T47D (cell line): Measurements from ENCODE around the gene ATXN2.
A peak's percentile ranks its signal among the peaks of the same experiment; 100 is the strongest.
"Not testable (repeated sequence)": the region's sequence is repeated elsewhere in the genome, so short reads cannot be mapped to it uniquely, and the experiment has no call there.

Experiments
- DNase-seq, 2 experiments: peaks; one replicate each; pipeline versions ENCODE4 v3.0.0 to v3.0.0-alpha.2; 2011 to 2012; ENCODE audit warnings: low read depth in 1 of 2, low spot score in 1 of 2
- JUND ChIP-seq: IDR thresholded peaks from 2 replicates; pipeline ENCODE4 v1.6.1; 2012; ENCODE audit warnings: low read depth
- in situ Hi-C: cut with HindIII; loops from 2 replicates; pipeline ENCODE4 v1.10.0; 2016; ENCODE audit warnings: low sequenced_read_pairs, low pct_unique_long_range_greater_than_20kb

ATXN2 gene

DNA sequence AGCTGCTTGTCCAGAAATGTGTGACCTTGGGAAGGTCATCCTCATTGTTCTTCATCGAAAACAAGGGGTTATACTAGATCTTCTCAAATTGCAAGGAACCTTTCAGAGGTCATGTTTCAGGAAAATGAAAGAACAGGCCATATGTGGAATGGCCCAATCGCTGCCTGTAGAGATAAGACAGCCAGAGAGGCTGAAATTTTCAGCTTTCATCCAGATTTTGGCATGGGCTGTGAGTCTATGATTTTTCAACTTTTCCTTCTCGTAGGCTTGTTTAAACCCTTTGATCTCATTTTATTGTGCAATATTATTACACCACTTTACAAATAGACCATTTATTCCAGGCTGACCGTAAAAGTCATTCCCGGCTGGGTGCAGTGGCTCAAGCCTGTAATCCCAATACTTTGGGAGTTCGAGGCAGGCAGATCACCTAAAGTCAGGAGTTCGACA, 17.1 kb upstream of the ATXN2 start:
- DNase-seq = no peak
- no peak for TF ChIP-seq JUND
- in situ Hi-C loops = no loop called here

DNA sequence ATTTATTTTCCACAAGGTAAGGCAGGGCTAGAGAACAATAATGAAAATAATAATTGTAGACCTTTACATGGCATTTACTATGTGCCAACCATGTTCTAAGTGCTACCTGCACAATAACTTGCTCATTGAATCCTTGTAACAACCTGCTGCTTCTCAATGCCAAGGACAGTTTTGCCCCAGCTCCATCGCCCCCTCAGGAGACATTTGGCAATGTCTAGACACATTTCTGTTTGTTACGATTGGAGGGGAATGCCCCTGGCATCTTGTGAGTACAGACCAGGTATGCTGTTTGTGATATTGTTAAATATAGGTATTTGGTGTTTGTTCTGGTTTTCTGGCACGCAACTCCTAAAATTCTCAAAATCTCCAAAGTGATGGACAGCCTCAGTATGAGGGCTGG, 8.1 kb upstream of the ATXN2 start:
- no peak for TF ChIP-seq JUND
- in situ Hi-C loops = no loop called here
- DNase-seq = peak in 1 of 2 experiments; percentile 29

DNA sequence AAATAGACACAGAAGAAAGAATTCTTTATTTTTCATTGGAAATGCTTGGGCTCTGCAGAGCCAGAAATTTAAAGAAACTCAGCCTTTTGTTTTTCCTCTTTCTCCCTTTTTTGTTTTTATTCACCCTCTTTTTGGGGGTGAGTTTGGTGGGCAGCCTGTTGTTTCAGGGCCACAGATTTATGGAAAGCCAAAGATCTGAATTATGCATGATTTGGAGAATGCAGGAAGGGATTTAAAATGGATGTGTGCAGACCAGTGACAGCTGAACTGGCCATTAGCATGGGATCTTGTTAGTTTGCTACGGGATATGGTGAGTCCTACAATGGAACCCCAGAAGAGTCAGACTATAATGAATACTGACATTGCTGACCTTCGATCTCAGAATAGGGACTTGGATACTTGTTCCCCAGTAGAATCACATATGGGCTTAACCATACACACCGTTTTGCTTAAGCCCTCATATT, 7.7 kb upstream of the ATXN2 start:
- in situ Hi-C loops = no loop called here
- no peak for TF ChIP-seq JUND
- no peak for DNase-seq

DNA sequence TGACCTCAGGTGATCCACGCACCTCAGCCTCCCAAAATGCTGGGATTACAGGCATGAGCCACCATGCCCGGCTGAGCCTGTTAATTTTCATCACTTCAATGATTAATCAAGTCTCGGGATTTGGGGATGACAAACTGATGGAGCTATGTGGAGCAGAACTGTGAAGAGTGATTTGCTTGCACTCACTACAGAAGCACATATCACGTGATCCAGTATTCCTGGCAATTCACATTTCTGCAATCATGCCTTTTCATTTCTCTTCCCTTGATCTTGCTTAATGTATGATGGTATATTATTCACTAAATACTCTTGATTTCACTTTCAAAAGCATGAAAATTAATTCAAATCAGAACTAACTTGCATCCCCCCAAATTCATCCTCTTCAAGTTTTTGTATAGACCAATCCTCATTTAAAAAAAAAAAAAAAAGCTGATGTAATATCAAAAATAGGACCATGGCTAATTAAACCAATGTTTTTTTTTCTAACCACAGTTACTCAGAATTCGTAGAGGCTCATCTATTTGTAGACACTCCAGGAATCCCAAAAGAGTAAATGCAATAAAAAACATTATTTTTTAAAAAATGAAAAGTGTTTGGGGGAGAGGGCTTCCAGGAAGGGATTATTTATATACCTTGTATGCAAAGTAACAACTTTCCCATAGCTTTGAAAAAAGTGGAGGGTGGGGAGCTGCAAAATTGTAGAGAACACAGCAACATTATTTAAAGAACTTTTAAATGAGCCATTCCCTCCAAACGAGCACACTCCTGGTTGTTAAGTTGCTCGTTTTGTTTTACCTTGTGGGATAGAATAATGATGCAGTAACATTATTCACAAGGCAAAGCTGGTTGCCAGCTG, 7.0 kb upstream of the ATXN2 start:
- DNase-seq = no peak
- TF ChIP-seq JUND = no peak
- in situ Hi-C loops = no loop called here

DNA sequence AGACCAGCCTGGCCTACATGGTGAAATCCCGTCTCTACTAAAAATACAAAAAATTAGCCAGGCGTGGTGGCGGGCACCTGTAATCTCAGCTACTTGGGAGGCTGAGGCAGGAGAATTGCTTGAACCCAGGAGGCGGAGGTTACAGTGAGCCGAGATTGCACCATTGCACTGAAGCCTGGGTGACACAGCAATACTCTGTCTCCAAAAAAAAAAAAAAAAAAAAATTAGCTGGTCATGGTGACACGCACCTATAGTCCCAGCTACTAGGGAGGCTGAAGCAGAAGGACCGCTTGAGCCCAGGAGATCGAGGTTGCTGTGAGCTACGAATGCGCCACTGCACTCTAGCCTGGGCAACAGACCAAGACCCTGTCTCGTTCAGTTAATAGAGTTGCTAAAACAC, 3.7 kb upstream of the ATXN2 start:
- DNase-seq, in situ Hi-C loops: not testable (repeated sequence)

DNA sequence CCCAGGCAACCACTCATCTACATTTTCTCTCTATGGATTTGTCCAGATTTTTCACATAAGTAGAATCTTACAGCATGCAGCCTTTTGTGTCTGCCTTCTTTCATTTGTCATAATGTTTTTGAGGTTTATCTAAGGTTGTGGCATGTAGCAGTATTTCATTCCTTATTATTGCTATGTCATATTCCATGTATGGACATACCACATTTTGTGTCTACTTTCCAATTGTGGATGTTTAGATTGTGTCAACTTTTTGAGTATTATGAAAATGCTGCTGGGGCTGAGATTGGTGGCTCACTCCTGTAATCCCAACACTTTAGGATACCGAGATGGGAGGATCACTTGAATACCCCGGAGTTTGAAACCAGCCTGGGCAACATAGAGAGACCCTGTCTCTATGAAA, 3.2 kb upstream of the ATXN2 start:
- DNase-seq = no peak
- TF ChIP-seq JUND = no peak
- in situ Hi-C loops = no loop called here

DNA sequence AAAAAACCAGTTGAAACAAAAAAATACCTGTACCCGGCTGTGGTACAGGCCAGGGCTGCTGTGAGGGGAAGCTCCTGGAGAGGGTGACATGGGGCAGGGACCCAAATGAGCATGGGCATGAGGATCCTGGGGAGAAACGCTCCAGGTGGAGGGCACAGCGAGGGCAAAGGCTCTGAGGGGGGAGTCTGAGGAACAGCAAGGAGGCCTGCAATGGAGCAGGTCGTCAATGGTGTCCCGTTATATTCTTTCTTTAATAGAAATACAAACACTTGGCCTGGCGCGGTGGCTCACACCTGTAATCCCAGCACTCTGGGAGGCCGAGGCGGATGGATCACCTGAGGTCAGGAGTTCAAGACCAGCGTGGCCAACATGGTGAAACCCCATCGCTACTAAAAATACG, 1.9 kb upstream of the ATXN2 start:
- in situ Hi-C loops, DNase-seq: not testable (repeated sequence)

DNA sequence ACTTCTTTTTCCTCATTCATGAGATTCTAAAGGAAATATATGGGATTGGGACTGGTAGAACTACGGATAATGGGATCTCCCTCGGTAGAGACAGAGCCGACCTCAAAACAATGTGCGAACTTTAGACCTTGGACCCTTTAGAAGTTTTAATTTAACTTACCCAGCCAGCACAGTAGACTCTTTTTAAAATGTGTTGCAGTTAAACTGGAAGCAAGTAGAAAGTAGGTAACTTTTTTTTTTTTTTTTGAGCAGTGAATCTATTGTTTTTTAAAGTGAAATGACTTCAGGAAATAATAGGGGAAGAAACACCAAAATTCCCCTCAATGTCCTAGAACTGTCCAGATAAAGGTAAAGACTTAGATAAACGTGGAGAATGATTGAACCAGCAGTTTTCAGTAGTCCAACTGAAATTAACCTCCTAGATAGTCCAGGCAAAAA, 1.1 kb upstream of the ATXN2 start:
- no peak for DNase-seq
- in situ Hi-C loops = no loop called here
- no peak for TF ChIP-seq JUND

DNA sequence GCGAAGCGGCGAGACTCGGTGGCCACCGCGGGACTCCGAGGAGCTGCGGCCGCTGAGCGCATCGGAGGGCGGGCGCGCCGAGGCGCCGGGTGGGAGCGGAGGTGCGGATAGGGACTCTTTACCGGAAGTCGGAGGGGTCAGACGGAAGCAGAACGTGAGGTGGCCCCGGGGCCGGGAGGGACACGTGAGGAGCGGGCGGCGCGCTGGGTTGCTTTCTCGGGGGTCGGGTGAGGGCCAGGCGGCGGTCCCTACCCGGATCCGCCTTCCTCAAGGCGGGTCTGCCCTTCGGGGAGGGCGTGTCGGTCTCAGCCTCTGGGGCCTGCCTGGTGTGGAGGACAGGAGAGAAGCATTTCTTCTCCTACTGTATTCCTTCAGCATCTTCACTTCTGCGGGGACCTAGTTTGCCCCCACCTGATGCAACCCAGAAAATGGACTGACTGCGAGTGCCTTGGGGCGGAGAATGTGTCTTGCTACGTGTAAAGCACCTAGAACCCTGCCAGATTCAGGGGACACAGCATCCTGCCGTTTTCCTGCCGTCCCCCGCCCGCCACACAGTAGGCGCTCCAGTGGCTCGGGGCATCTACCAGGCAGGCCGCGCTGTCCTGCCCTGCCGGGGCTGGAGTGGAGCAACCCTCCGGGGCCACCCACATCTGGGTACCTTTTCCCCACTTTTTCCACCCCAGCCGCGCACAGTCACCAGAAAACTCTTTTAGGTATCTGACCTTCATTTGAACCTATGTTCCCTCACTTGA, 514 bp upstream of the ATXN2 start:
- no peak for TF ChIP-seq JUND
- in situ Hi-C loops = no loop called here
- peak; percentile 88 to 93 for DNase-seq

DNA sequence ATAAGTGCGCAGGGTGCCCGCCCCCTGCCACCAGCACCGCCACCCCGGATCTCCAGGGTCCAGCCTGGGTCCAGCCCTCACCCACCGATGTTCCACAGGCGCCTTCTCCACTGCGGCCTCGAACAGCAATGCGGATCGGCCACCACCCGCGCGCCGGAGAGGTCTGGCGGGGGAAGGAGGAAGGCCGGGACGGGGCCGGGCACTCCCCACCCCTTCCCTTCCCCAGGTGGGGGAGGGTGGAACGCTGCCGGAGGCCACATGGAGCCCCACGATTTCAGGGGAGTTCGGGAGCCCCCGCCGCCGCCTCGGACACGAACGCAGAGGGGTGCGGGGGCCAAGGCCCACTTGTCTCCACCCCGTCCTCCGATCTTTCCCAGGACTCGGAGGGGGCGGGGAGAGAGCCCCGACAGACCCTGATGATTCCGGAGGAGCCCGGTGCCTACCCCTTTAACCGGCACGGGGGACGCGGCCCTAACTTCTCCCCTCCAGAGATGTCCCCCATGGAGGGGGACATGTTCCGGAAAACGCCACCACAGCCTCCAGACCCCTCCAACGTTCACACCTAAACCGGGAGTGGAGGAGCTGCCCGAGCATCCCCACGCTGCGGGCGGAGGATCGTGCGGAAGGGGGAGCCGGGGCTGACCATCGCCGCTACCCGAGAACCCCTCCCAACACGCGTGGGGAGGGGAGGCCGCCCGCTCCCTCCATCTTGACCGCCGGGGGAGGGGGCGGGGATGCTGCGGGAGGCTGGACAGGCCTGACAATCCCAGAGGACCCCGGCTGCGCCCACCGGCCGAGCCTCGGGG, 1.1 kb downstream of the ATXN2 start:
- DNase-seq = peak; percentile 63 to 69
- no peak for TF ChIP-seq JUND
- in situ Hi-C loops = no loop called here

DNA sequence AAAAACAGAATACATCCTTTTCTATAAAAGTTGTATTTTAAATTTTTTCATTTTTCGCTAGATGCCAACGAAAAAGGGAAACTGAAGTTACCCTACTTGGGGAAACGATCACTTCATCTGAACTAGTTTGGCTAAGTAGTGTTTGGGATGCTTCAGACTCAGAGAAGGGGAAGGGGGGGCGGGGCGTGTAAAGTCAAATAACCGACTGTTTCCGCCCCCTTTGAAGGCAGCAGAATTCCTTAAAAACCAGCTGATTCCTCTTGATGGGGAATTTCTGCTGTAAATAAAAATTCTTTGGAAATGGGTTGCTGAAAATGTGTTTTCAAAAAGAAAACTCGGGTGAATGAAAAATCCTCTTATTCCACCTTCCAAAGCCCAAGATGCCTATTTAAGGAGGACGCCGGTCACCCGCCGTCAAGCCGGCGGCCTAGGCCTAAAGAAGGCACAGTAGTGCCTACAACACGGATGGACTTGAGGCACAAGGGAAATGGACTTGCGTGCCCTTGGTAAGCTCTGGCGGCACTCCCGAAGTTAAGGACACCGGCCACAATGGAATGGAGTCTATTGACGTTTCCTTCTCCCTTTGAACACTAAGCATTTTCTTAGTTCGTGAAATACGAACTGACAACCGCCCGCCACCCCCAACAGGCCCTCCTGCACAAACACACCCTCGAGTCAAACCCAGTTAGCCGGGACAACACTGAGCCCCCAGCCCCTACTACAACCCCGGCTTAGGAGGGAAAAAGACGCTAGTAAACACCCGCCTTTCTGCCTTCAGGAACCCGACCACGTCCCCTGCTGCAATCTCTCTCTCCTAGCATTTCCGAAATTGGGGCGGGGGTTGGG, 1.9 kb downstream of the ATXN2 start:
- in situ Hi-C loops = no loop called here

DNA sequence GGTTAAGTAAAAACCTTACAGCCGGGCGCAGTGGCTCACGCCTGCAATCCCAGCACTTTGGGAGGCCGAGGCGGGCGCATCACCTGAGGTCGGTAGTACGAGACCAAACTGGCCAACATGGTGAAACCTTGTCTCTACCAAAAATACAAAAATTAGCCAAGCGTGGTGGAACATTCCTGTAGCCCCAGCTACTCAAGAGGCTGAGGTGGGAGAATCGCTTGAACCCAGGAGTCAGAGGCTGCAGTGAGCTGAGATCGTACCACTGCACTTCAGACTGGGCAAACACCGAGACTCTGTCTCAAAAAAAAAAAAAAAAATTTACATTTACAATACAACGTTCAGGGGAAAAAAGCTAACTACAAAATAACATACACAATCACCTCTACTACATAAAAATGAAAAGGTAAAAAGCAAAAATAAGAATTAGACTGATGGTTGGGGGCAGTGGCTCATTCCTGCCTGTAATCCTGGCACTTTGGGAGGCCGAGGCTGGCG, 3.7 kb downstream of the ATXN2 start:
- in situ Hi-C loops, DNase-seq: not testable (repeated sequence)

More for the DNA sequence above, 1.9 kb downstream of the ATXN2 start:
- peak; percentile 61 to 87 for DNase-seq
- no peak for TF ChIP-seq JUND

DNA sequence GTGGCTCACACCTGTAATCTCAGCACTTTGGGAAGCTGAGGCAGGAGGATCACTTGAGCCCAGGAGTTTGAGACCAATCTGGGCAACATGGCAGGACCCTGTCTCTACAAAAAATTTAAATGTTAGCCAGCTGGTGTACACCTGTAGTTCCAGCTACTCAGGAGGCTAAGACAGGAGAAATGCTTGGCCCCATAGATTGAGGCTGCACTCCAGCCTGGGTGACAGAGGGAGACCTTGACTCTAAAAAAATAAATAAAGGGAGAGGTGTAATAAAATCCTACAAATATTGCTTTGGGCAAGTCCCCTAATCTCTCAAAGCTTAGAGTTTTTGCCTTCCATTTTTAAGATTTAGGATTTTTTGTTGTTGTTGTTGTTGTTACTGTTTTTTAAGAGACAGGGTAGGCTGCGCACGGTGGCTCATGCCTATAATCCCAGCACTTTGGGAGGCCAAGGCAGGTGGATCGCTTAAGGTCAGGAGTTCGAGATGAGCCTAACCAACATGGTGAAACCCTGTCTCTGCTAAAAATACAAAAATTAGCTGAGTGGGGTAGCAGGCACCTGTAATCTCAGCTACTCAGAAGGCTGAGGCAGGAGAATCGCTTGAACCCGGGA, 7.6 kb downstream of the ATXN2 start:
- DNase-seq, in situ Hi-C loops: not testable (repeated sequence)
